HG03103 (cell line): ENCODE results near the gene PTPRC.

Source experiments
- ATAC-seq: cut with Tn5 transposase; IDR thresholded peaks from one replicate; pipeline ENCODE4 v1.9.1; 2021; ENCODE audit warnings: low read depth; ENCODE audit not compliant: unreplicated experiment

PTPRC gene

GRCh38 chr1:198642983-198643382 lies 4.1 kb downstream of the PTPRC start:
- no peak for ATAC-seq

DNA sequence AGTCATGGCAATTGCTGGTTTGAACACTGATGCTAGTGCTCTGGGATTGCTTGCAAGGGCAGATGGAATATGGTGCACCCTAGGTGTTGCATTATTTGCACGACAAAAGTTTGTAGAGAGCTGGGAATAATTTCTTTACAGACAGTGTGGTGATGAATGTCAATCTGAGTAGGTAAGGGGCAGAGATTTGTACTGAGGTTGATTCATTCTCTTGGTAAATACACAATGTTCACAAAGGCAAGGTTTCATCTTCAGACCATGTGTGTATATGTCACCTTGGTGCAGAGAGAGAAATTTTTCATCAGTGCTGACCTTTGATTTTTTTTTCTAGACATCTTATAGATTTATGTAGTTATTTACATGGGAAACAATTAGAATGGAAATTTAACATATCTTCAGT lies 5.0 kb downstream of the PTPRC start:
- no peak for ATAC-seq

DNA sequence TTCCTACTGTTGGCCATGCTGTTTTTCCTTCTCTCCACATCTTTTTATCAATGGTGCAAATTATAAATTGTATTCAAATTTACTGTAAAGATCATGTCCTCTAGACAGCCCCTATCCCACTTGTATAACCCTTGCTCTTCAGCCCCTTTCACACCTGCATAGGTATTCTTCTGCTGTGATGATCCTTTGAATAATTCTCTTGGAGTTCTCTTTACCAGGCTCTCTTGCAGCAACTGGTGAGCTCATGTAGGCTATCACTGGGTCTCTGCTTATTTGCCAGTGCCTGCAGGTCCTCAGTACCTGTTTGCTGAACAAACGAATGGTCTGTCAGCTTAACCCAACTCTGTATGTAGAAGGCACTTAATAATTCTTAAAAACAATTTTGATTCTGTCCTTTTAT lies 8.2 kb downstream of the PTPRC start:
- ATAC-seq, result no peak

DNA sequence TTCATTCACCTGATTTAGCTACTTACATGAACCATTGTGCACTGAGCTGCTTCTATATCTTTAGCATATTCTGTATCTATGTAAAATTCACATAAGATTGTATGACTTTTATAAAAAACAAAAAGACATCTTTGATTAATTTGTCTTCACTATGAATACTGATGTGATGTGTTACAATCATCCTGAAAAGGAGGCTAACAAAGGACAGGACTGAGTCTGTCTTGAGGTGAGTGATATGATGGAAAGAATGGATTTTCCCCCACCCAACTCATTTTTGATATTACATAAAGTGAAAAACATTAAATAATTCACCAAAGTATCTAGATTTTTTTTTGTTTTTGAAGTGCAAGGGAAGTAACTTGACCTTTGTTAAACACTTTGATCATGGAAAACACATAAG lies 9.8 kb downstream of the PTPRC start:
- no peak for ATAC-seq

DNA sequence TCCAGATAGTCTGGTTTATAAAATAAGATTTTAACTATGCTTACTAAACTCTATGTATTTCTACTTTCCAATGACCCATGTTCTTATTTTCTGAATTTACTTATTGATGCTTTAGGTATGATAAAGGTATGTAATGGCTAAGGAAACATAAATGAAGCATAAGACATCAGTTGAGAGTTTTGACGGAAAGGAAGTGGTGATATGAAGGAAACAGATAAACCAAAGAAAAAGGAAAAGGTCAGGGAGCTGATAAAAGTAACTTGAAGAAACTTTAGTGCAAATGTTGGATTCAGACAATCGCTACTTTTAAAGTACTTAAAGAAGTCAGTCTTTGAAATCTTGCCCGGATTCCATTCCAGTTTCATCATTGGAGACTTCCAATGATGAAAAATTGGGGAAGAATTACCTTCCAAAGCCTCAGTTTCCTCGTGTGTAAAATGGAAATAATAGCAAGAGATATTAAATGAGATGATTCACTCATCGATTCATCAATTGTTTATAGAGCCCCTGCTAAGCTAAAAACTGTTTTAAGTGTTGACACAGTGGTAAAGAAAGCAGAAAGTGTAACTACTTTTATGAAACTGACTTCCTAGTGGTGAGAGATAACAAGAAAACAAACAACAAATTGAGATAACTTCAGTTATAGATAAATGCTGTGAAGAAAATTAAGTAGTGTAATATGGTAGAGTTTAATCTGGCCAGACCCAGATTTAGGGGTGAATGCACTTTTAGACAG lies 10.6 kb downstream of the PTPRC start:
- ATAC-seq, result no peak

DNA sequence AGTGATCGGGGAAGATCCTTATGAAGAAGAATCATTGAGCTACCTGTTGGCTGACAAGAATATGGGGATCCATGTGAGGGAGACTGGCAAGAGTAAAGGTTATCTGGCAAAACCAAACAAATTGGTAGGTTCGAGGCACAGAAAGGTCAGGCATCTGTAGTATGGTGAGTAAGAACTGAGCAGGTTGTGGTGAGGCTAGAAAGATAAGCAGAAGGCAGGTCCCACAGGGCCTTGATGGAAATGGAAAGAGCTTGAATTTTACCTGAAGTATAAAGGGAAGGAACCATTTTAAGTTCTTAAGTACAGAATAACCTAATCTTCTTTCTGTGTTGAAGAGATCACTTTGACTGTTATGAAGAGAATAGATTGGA lies 11.1 kb downstream of the PTPRC start:
- no peak for ATAC-seq

- ATAC-seq, result no peak
These were observed 11.7 kb downstream of the PTPRC start for GRCh38 chr1:198650506-198650905.

DNA sequence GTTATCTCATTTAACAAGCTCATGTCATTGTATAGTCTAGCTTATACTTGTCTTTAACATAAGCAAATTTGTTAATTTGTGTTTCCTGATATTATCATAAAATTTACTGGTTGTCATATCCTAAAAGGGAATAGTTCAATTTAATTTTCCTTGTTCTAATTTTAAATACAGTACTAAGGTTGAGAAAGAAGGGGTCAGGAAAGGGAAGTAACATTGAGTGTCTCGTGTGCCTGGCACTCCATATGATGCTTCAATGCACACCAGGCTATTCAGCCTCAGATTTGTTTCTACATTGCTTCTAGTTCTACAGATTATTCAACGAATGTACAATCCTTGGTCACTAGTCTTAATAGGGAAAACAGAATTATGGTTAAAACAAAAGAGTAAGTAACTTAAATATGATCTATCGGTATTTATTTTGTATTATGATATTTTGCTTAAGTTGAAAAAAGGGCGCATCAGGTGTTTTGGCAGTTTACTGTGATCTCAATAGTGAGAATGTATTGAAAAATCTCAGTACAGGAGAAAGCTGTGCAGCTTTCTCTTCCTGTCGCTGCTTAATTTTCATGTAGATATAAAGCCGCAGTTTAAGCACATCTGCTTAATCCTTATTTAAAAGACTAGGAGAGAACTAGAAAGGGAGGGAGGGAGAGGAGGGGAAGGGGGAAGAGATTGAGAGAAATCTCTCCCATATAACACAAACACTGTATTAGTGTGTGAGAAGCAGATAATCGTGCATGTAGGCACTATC lies 13.0 kb downstream of the PTPRC start:
- peak; percentile 57 for ATAC-seq

GRCh38 chr1:198653808-198654413 lies 15.1 kb downstream of the PTPRC start:
- no peak for ATAC-seq

GRCh38 chr1:198655459-198656121 lies 16.8 kb downstream of the PTPRC start:
- no peak for ATAC-seq

- no peak for ATAC-seq
These were observed 17.7 kb downstream of the PTPRC start for GRCh38 chr1:198656500-198656932.

DNA sequence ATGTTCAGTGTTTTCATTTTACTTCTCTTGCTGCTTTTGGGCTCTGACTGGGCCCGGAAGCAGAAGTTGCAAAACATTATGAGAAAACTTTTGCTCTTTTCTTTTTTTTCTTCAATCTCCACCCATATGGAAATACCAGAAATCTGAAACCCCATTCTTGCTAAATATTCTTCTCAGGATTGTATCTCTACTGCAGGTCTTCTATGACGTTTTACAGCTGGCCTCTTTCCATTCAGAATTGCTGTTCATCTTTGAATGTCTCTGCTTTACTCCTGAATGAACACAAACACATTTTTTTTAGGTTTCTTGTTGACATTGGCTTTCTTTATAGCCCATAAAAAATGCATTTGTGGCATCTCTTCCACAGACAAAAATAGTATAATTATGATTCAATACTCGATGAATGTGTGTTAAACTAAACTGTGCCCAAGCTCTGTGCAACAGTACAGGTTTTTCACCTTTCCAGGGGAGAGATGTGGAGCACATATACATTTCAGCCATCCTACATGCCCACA lies 18.8 kb downstream of the PTPRC start:
- peak; percentile 43 for ATAC-seq

- ATAC-seq, result peak; percentile 43
These were observed 21.8 kb downstream of the PTPRC start for GRCh38 chr1:198660341-198661261.

DNA sequence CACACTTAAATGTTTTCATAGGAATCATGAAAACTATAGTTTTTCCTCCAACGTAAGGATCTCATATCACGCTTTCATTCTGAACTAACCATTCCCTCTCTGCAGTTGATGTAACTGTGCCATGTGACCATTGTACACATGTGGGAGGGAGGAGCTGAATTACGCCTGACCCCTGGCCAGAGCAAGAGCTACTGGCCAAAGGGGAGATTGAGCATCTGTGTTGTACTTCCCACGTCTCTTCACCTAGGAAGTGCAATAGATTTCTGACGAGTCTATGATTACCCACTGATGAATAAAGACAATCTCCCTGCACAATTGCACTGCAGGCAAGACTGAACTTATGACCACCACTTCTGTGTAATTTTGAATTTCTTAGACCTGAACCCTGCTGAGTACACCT lies 24.0 kb downstream of the PTPRC start:
- no peak for ATAC-seq

- ATAC-seq, result no peak
These were observed 25.4 kb downstream of the PTPRC start for GRCh38 chr1:198664068-198664788.

DNA sequence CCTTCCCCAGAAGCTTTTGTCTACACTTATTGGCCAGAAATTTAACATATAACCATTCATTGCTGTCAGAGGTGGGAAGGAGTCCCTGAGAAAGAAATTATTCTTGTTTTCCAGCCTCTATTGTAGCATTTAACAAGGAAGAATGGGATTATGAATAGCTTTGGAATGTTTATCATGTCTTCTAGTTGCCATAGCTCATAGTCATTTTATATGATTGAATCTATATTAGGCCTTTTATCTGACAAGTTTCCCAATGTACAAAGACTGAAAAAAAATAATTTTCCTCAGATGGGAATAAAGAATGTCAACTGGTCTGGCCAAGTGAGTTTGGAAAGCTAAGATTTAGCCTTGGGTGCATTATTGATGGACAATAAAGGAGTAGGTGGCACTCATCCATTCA lies 28.3 kb downstream of the PTPRC start:
- ATAC-seq, result no peak

GRCh38 chr1:198667807-198668206 lies 29.0 kb downstream of the PTPRC start:
- ATAC-seq, result no peak

DNA sequence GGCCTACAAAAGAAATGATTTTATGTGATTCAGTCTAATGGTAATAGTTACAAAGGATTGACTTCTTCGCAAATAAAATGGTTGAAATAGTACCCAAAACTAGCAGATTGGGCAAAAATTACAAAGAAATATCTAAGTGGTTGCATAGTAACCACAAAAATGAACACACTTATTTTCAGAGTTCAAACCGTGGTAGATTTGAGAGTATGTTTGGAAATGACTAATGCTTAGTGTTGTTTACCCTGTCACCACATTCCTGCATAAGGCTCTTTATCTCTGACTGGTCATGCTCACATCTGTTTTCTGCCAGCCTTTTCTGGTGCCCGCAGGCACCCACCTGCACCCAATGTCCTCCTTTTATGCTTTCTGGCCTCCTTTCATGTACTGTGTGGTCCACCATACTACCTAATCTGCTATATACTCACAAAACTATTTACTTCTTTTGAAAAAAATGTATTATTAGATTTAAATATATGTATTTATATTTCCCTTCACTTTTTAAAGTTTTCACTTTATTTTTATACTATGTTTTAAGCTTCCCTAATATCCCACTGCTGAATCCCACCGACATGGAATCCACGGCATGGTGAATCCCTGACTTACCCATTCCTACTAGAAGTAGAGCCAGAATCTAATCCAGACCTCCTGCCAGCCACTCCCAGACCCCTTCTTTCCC lies 30.3 kb downstream of the PTPRC start:
- ATAC-seq, result peak; percentile 83

DNA sequence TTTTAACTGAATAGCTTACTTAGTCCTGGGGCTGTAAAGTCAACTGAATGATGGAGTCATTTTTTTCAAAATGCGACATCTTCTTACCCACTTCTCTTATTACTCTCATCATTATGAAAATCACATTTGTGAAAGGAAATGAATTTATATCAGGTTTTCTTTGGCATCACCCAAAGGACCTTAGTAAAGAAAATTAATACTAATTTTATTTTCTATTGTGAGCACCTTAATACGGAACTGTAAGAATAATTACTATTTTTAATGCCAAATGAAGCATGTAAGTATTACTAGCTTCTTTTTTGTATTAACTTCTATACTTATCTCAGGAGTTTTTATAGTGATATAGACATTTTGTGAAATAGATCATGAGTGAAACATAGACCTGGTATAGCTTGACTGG lies 30.9 kb downstream of the PTPRC start:
- ATAC-seq, result no peak
